K562 (cell line): ENCODE measurements around the gene TTC33. TPM values are rescaled to one million over a fixed set of nuclear protein-coding genes. Genes with fewer than 3 reads are reported as not detected.
A peak's percentile ranks its signal among the peaks of the same experiment; 100 is the strongest.

Source experiments
- ATAC-seq: fragments of 200-7000 bp; cut with Tn5 transposase; 3 replicates; pipeline ENCODE4 v1.9.1; 2020; ENCODE audit warnings: moderate library complexity
- BruUV-seq: library from RNA; stranded (reverse); fragments of 400-500 nt; replicated peaks from 2 replicates; lab custom pipeline; 2021; lab: Mats Ljungman, UMichigan
- CTCF ChIA-PET: fragments of 300-600 bp; formaldehyde crosslinking; extraction: SDS; loops from one replicate; lab custom pipeline; 2021; ENCODE audit warnings: low intra/inter-chr PET ratio; lab: Yijun Ruan, JAX
- POLR2A ChIA-PET: fragments of 300-600, 350-650 bp; sonication (Branson Sonifier 250); formaldehyde crosslinking; extraction: SDS; loops from one replicate; lab custom pipeline; 2021; ENCODE audit warnings: antibody characterized with exemption, inconsistent platforms; lab: Yijun Ruan, JAX
- DNase-seq, 4 experiments: peaks; one replicate each; pipeline versions ENCODE4 v3.0.0 to v3.0.0-alpha.2; 2011 to 2018; ENCODE audit warnings: low spot score in 3 of 4, mixed read lengths in 3 of 4; ENCODE audit errors: extremely low read depth in 1 of 4
- FAIRE-seq: peaks from 2 replicates; lab custom pipeline; 2011; peaks lifted over from hg19 to GRCh38; lab: Jason Lieb, UNC
- H2AFZ ChIP-seq: 2 replicates; pipeline ENCODE4 v1.6.0; 2011; ENCODE audit warnings: low read depth, low read length, control low read depth, inconsistent platforms
- H3K27ac ChIP-seq: fragments of 200-600 bp; 3 replicates; pipeline ENCODE4 v1.8.0; 2011; ENCODE audit warnings: low read depth, mild to moderate bottlenecking, control low read depth, inconsistent platforms, low read length, moderate library complexity, mixed read lengths; ENCODE audit errors: extremely low read depth
- H3K27me3 ChIP-seq, 2 experiments: fragments of 300-600 bp in 1 of 2; 2 replicates in 1 of 2; 3 replicates in 1 of 2; pipeline versions ENCODE4 v1.6.0 to v1.8.0; 2011; ENCODE audit warnings: inconsistent platforms in 2 of 2, low read length in 2 of 2, mild to moderate bottlenecking in 1 of 2, mixed read lengths in 1 of 2, moderate library complexity in 1 of 2; ENCODE audit not compliant: control insufficient read depth in 2 of 2, insufficient read depth in 2 of 2
- H3K36me3 ChIP-seq: fragments of 300-600 bp; 3 replicates; pipeline ENCODE4 v1.8.0; 2011; ENCODE audit warnings: mild to moderate bottlenecking, low read length, inconsistent platforms; ENCODE audit not compliant: control insufficient read depth, insufficient read depth
- H3K4me1 ChIP-seq, 2 experiments: fragments of 200-600 bp in 1 of 2; replicated peaks in 1 of 2; 2 replicates in 1 of 2; 3 replicates in 1 of 2; pipeline versions ENCODE4 v1.5.1 to v1.8.0; 2011; ENCODE audit warnings: inconsistent platforms in 2 of 2, low read length in 2 of 2, mild to moderate bottlenecking in 1 of 2, mixed read lengths in 1 of 2, moderate library complexity in 1 of 2; ENCODE audit not compliant: control insufficient read depth in 2 of 2, insufficient read depth in 2 of 2
- H3K4me2 ChIP-seq: 2 replicates; pipeline ENCODE4 v1.6.1; 2011; ENCODE audit warnings: low read length, control low read depth, inconsistent platforms, mixed read lengths; ENCODE audit not compliant: insufficient read depth
- H3K4me3 ChIP-seq: fragments of 200-600 bp; sonication (generic), shearing (Covaris generic); 2 replicates; pipeline ENCODE4 v1.5.1; 2016; ENCODE audit warnings: control low read depth, inconsistent platforms
- H3K79me2 ChIP-seq: fragments of 200-600 bp; 3 replicates; pipeline ENCODE4 v1.8.0; 2011; ENCODE audit warnings: low read length, inconsistent platforms; ENCODE audit not compliant: control insufficient read depth, insufficient read depth
- H3K9ac ChIP-seq, 2 experiments: 2 replicates each; pipeline versions ENCODE4 v1.6.0 to v1.6.1; 2011; ENCODE audit warnings: low read depth in 2 of 2, low read length in 2 of 2, control low read depth in 1 of 2, inconsistent platforms in 1 of 2, mild to moderate bottlenecking in 1 of 2, mixed read lengths in 1 of 2; ENCODE audit not compliant: insufficient read depth in 1 of 2
- H3K9me1 ChIP-seq: one replicate; pipeline ENCODE4 v1.6.0; 2011; ENCODE audit warnings: inconsistent platforms, mild to moderate bottlenecking, low read length, moderate library complexity; ENCODE audit not compliant: control insufficient read depth, insufficient read depth
- H3K9me3 ChIP-seq: replicated peaks from 2 replicates; pipeline ENCODE4 v1.5.1; 2011; ENCODE audit warnings: low read depth, low read length, inconsistent platforms; ENCODE audit not compliant: control insufficient read depth, insufficient read depth
- H4K20me1 ChIP-seq: replicated peaks from 2 replicates; pipeline ENCODE4 v1.6.1; 2011; ENCODE audit warnings: low read length, inconsistent platforms, mixed read lengths; ENCODE audit not compliant: control insufficient read depth, insufficient read depth
- BCL6 ChIP-seq: fragments of 250-450 bp; sonication (Bioruptor Pico); IDR thresholded peaks from 2 replicates; pipeline ENCODE4 v1.4.0; 2020
- CBX5 ChIP-seq: IDR thresholded peaks from 2 replicates; pipeline ENCODE4 v1.6.1; 2014; ENCODE audit warnings: low read depth, borderline replicate concordance
- CEBPB ChIP-seq: fragments of 450-650 bp; IDR thresholded peaks from 2 replicates; pipeline ENCODE4 v1.6.1; 2016; ENCODE audit warnings: missing genetic modification characterization, missing compliant biosample characterization
- CEBPG ChIP-seq, 3 experiments: fragments of 200-800 bp in 1 of 3; sonication (Bioruptor generic) in 1 of 3; sonication (generic) in 1 of 3; formaldehyde crosslinking in 1 of 3; IDR thresholded peaks in 2 of 3; conservative IDR thresholded peaks in 1 of 3; 2 replicates each; pipeline versions ENCODE4 v1.6.1 to v1.8.0; 2016 to 2022; ENCODE audit warnings: missing compliant biosample characterization in 2 of 3, missing genetic modification characterization in 2 of 3, mild to moderate bottlenecking in 1 of 3, missing genetic modification reagents in 1 of 3
- GMEB1 ChIP-seq: fragments of 250-450 bp; sonication (Bioruptor Pico); IDR thresholded peaks from 2 replicates; pipeline ENCODE4 v1.4.0; 2020; ENCODE audit warnings: mild to moderate bottlenecking
- GTF2E2 ChIP-seq: fragments of 200-800 bp; sonication (Bioruptor generic); IDR thresholded peaks from 2 replicates; pipeline ENCODE4 v1.6.1; 2016; ENCODE audit warnings: missing genetic modification characterization, missing compliant biosample characterization
- KAT8 ChIP-seq: fragments of 450-650 bp; IDR thresholded peaks from 2 replicates; pipeline ENCODE4 v1.6.1; 2016; ENCODE audit warnings: low read depth, mild to moderate bottlenecking
- LEF1 ChIP-seq: fragments of 450-650 bp; IDR thresholded peaks from 2 replicates; pipeline ENCODE4 v1.6.1; 2016; ENCODE audit warnings: mild to moderate bottlenecking
- MCM7 ChIP-seq, 2 experiments: fragments of 450-650 bp; IDR thresholded peaks; 2 replicates each; pipeline ENCODE4 v1.6.1; 2016 to 2018
- PHF20 ChIP-seq: fragments of 450-650 bp; IDR thresholded peaks from 2 replicates; pipeline ENCODE4 v1.6.1; 2018; ENCODE audit not compliant: partially characterized antibody
- SRF ChIP-seq, 2 experiments: fragments of 250-450, 450-650 bp in 1 of 2; sonication (Bioruptor Pico) in 1 of 2; sonication (generic) in 1 of 2; formaldehyde crosslinking; IDR thresholded peaks; 2 replicates each; pipeline versions ENCODE4 v1.5.0 to v1.5.1; 2020 to 2022; ENCODE audit warnings: mild to moderate bottlenecking in 1 of 2, missing genetic modification reagents in 1 of 2
- ZNF143 ChIP-seq: sonication (generic); formaldehyde crosslinking; IDR thresholded peaks from 2 replicates; pipeline ENCODE4 v1.9.0; 2022; ENCODE audit warnings: mild to moderate bottlenecking, missing genetic modification reagents
- ZNF277 ChIP-seq: fragments of 250-450 bp; sonication (Bioruptor Pico); IDR thresholded peaks from 2 replicates; pipeline ENCODE4 v1.8.0; 2022; ENCODE audit warnings: inconsistent platforms, mild to moderate bottlenecking, moderate library complexity, borderline replicate concordance
- ZNF316 ChIP-seq: fragments of 450-650 bp; IDR thresholded peaks from 2 replicates; pipeline ENCODE4 v1.6.1; 2016
- ZNF444 ChIP-seq: fragments of 250-450 bp; sonication (Bioruptor Pico); IDR thresholded peaks from 2 replicates; pipeline ENCODE4 v1.4.0; 2020; ENCODE audit warnings: mild to moderate bottlenecking, moderate library complexity
- WGBS: fragments of 100-300 bp; shearing (Covaris generic); methylation state at CpG from one replicate; pipeline ENCODE4 v1.1.6; 2016; ENCODE audit warnings: low coverage, mixed read lengths; ENCODE audit not compliant: insufficient coverage; ENCODE audit errors: missing lambda C conversion rate; 5-methylcytosine and 5-hydroxymethylcytosine counted together
- in situ Hi-C: fragments of 300-500 bp; cut with MboI; formaldehyde crosslinking; loops from 4 replicates; pipeline ENCODE4 v1.15.0; 2018; ENCODE audit warnings: inconsistent platforms, mixed read lengths
- intact Hi-C: fragments of 100-400 bp; cut with micrococcal nuclease; formaldehyde crosslinking; loops from 2 replicates; pipeline ENCODE4 v1.14.2; 2022
- polyA plus RNA-seq, 8 experiments: library from polyadenylated mRNA; depleted of rRNA in 4 of 8; stranded (reverse) in 5 of 8; unstranded in 3 of 8; fragments of >200 nt; fragmentation: Nextera tagmentation in 2 of 8; fragmentation: Illumina TruSeq in 1 of 8; extraction: Ambion mirVana in 2 of 8; extraction: Trizol in 1 of 8; gene quantifications; 2 replicates each; pipeline versions ENCODE4 v1.2.1 to v1.2.3, GENCODE V29; 2011 to 2014; ENCODE audit warnings: inconsistent platforms in 1 of 8, missing spikeins in 1 of 8
- total RNA-seq, 7 experiments: library from RNA; depleted of rRNA in 6 of 7; stranded (reverse); fragments of >200 nt in 6 of 7; fragmentation: Illumina TruSeq in 2 of 7; extraction: Trizol in 2 of 7; gene quantifications; 2 replicates each; pipeline versions ENCODE4 v1.2.1 to v1.2.3, GENCODE V29; 2011 to 2021; ENCODE audit warnings: low replicate concordance in 1 of 7
- TF ChIP-seq, protein P1 (sequence below): fragments of 450-650 bp; IDR thresholded peaks from 2 replicates; pipeline ENCODE4 v1.6.1; 2017; ENCODE audit warnings: antibody characterized with exemption

The TTC33 gene
- total and polyA plus RNA-seq, 9 of the 15 experiments (the other 6 are each of a cell fraction or from before 2014, with no cell fraction given) = 11.5 to 24.9 (median 21.1) TPM

GRCh38 chr5:40797273-40798011, 41.7 kb upstream of the TTC33 start (continued):
- TF ChIP-seq KAT8 (no peak), GTF2E2 (tag) (peak; percentile 76)

- no peak for ATAC-seq
- peak overlapping the region; percentile 94 for H3K4me3 ChIP-seq
- H3K9ac ChIP-seq = peak overlapping the region in 1 of 2 experiments; percentile 84; a peak in 3 of 4 replicates
- no TSS peak for BruUV-seq
- DNase-seq = no peak
- no peak overlapping the region for H2AFZ ChIP-seq
- H3K4me1 ChIP-seq = peaks cover 22 to 37% of the 10 kb centered on the region in 2 experiments; a peak in 4 of 5 replicates
- intact Hi-C loops = no loop called here
- no peak for FAIRE-seq
- H3K79me2 ChIP-seq = peaks cover 85% of the 10 kb centered on the region
- H3K27me3 ChIP-seq = no peaks in the 10 kb centered on the region
- ChIA-PET CTCF (no interaction called here), POLR2A (interaction anchor here (0.9 to 1.5 kb wide), 3 partner anchors 10 to 27 kb away, joined by 3 to 7 read pairs (median 3); no protein-coding TSS in a partner anchor)
- peaks cover 4% of the 10 kb centered on the region for H4K20me1 ChIP-seq
- H3K27ac ChIP-seq = peak overlapping the region; percentile 92; the same call in 2 of the 3 replicates
- no peaks in the 10 kb centered on the region for H3K9me3 ChIP-seq
- H3K9me1 ChIP-seq = no peaks in the 10 kb centered on the region
- 29% methylated on average over 3 of the region's 3 CpGs for WGBS
- in situ Hi-C loops = no loop called here
- H3K36me3 ChIP-seq = peaks cover 18% of the 10 kb centered on the region; the same call in 2 of the 3 replicates
- H3K4me2 ChIP-seq = peak overlapping the region; percentile 93
- TF ChIP-seq SRF (CRISPR knock-in tag; IDR thresholded peaks at IDR 0.05) = 0 out of 4 replicates have a peak, but pooled peaks of 1 of the 2 experiments have one; percentile 52
- no peak for TF ChIP-seq MCM7 (IDR thresholded peaks at IDR 0.05)
- TF ChIP-seq CEBPB (tag) = peak; percentile 53; the same call in 1 of the 2 replicates
- TF ChIP-seq PHF20 = no peak
- TF ChIP-seq ZNF444 = no peak
- no peak for TF ChIP-seq ZNF316
- TF ChIP-seq, protein P1, sequence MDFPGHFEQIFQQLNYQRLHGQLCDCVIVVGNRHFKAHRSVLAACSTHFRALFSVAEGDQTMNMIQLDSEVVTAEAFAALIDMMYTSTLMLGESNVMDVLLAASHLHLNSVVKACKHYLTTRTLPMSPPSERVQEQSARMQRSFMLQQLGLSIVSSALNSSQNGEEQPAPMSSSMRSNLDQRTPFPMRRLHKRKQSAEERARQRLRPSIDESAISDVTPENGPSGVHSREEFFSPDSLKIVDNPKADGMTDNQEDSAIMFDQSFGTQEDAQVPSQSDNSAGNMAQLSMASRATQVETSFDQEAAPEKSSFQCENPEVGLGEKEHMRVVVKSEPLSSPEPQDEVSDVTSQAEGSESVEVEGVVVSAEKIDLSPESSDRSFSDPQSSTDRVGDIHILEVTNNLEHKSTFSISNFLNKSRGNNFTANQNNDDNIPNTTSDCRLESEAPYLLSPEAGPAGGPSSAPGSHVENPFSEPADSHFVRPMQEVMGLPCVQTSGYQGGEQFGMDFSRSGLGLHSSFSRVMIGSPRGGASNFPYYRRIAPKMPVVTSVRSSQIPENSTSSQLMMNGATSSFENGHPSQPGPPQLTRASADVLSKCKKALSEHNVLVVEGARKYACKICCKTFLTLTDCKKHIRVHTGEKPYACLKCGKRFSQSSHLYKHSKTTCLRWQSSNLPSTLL = no peak
- TF ChIP-seq BCL6 = no peak
- TF ChIP-seq ZNF143 (CRISPR knock-in tag) = no peak
- TF ChIP-seq CBX5 = no peak
- TF ChIP-seq LEF1 = no peak
- no peak for TF ChIP-seq ZNF277 (CRISPR knock-in tag)
- TF ChIP-seq GMEB1 (CRISPR knock-in tag) = no peak
- no peak for TF ChIP-seq CEBPG (CRISPR knock-in tag; IDR thresholded peaks at IDR 0.05)
- peak; percentile 14 to 75; a peak in 2 of 4 replicates for TF ChIP-seq CEBPG (tag; conservative IDR thresholded peaks at IDR 0.05 in 1 of 2, IDR thresholded peaks at IDR 0.05 in 1 of 2)
These were observed 40.7 kb upstream of the TTC33 start for GRCh38 chr5:40796487-40796889.
